Endothelial cell of umbilical vein (primary cell): ENCODE results near the gene SLC8A1. TPM values are rescaled to one million over a fixed set of nuclear protein-coding genes. Genes with fewer than 3 reads are reported as not detected.

Experiments
- BruUV-seq: library from RNA; stranded (reverse); fragments of 400-500 nt; replicated peaks from 2 replicates; lab custom pipeline; 2021; lab: Mats Ljungman, UMichigan
- CTCF ChIA-PET: fragments of 300-600, 350-600 bp; sonication (Branson Sonifier 250); formaldehyde crosslinking; loops from one replicate; lab custom pipeline; 2021; ENCODE audit warnings: antibody characterized with exemption, inconsistent platforms; lab: Charles Lee
- POLR2A ChIA-PET: fragments of 300-600, 350-600 bp; sonication (Branson Sonifier 250); formaldehyde crosslinking; loops from one replicate; lab custom pipeline; 2021; ENCODE audit warnings: antibody characterized with exemption, inconsistent platforms; lab: Charles Lee
- DNase-seq: peaks from one replicate; pipeline ENCODE4 v3.0.0-alpha.2; 2011; ENCODE audit warnings: low read depth, low spot score
- FAIRE-seq: peaks from 2 replicates; lab custom pipeline; 2011; peaks lifted over from hg19 to GRCh38; lab: Jason Lieb, UNC
- H2AFZ ChIP-seq: 2 replicates; pipeline ENCODE4 v1.6.0; 2012; ENCODE audit warnings: low read depth, low read length, control low read depth, inconsistent platforms
- H3K27ac ChIP-seq: 2 replicates; pipeline ENCODE4 v1.5.1; 2011; ENCODE audit warnings: low read depth, mild to moderate bottlenecking, control low read depth, low read length, moderate library complexity; ENCODE audit not compliant: insufficient read depth
- H3K27me3 ChIP-seq, 2 experiments: 2 replicates each; pipeline versions ENCODE4 v1.6.0 to v1.6.1; 2011; ENCODE audit warnings: low read length in 2 of 2, mixed read lengths in 1 of 2; ENCODE audit not compliant: control insufficient read depth in 2 of 2, insufficient read depth in 2 of 2
- H3K36me3 ChIP-seq, 2 experiments: 2 replicates in 1 of 2; 3 replicates in 1 of 2; pipeline ENCODE4 v1.5.1; 2011; ENCODE audit warnings: low read length in 2 of 2, mild to moderate bottlenecking in 1 of 2, moderate library complexity in 1 of 2; ENCODE audit not compliant: control insufficient read depth in 2 of 2, insufficient read depth in 2 of 2; ENCODE audit errors: extremely low read depth in 1 of 2
- H3K4me1 ChIP-seq: 3 replicates; pipeline ENCODE4 v1.5.1; 2011; ENCODE audit warnings: mild to moderate bottlenecking, low read length; ENCODE audit not compliant: control insufficient read depth, insufficient read depth; ENCODE audit errors: extremely low read depth
- H3K4me2 ChIP-seq: 2 replicates; pipeline ENCODE4 v1.6.1; 2011; ENCODE audit warnings: low read length, control low read depth, mixed read lengths; ENCODE audit not compliant: insufficient read depth
- H3K4me3 ChIP-seq, 3 experiments: fragments of 200-600 bp in 1 of 3; sonication (generic), shearing (Covaris generic) in 1 of 3; replicated peaks in 1 of 3; 2 replicates each; pipeline ENCODE4 v1.5.1; 2011 to 2016; ENCODE audit warnings: control low read depth in 3 of 3, low read length in 3 of 3, mild to moderate bottlenecking in 2 of 3, inconsistent platforms in 1 of 3, low read depth in 1 of 3, moderate library complexity in 1 of 3; ENCODE audit not compliant: insufficient read depth in 1 of 3
- H3K79me2 ChIP-seq: 2 replicates; pipeline ENCODE4 v1.6.0; 2012; ENCODE audit warnings: low read length, inconsistent platforms; ENCODE audit not compliant: control insufficient read depth, insufficient read depth
- H3K9ac ChIP-seq: replicated peaks from 2 replicates; pipeline ENCODE3; 2011; ENCODE audit warnings: low read length, control low read depth; ENCODE audit not compliant: insufficient read depth; ENCODE audit errors: extremely low read depth
- H3K9me1 ChIP-seq: replicated peaks from 3 replicates; pipeline ENCODE4 v1.6.0; 2011; ENCODE audit warnings: mild to moderate bottlenecking, low read length; ENCODE audit not compliant: control insufficient read depth, insufficient read depth; ENCODE audit errors: extremely low read depth
- H3K9me3 ChIP-seq: replicated peaks from 2 replicates; pipeline ENCODE4 v1.5.1; 2012; ENCODE audit warnings: low read length, inconsistent platforms; ENCODE audit not compliant: control insufficient read depth, insufficient read depth
- H4K20me1 ChIP-seq: replicated peaks from 2 replicates; pipeline ENCODE3; 2011; ENCODE audit warnings: mild to moderate bottlenecking, low read length; ENCODE audit not compliant: control insufficient read depth, insufficient read depth; ENCODE audit errors: extremely low read depth
- EZH2 ChIP-seq: IDR thresholded peaks from 2 replicates; pipeline ENCODE4 v1.6.1; 2012; ENCODE audit warnings: borderline replicate concordance, low read depth, mild to moderate bottlenecking, moderate library complexity, low read length, inconsistent platforms; ENCODE audit not compliant: severe bottlenecking
- FOS ChIP-seq: IDR thresholded peaks from 2 replicates; pipeline ENCODE4 v1.6.1; 2011; ENCODE audit warnings: mild to moderate bottlenecking, low read length, moderate library complexity, borderline replicate concordance; ENCODE audit not compliant: insufficient read depth
- GATA2 ChIP-seq: IDR thresholded peaks from 2 replicates; pipeline ENCODE4 v1.7.0; 2011; ENCODE audit warnings: low read depth, mild to moderate bottlenecking, moderate library complexity, mixed read lengths, low read length; ENCODE audit not compliant: insufficient read length, insufficient read depth
- JUN ChIP-seq: IDR thresholded peaks from 2 replicates; pipeline ENCODE4 v1.6.1; 2011; ENCODE audit warnings: borderline replicate concordance, low read depth; ENCODE audit not compliant: insufficient read length, insufficient read depth
- MYC ChIP-seq: IDR thresholded peaks from one replicate; pipeline ENCODE4 v1.6.1; 2011; ENCODE audit warnings: mild to moderate bottlenecking, low read depth, low read length
- POLR2A ChIP-seq: IDR thresholded peaks from 2 replicates; pipeline ENCODE4 v1.6.1; 2012; ENCODE audit warnings: low read depth, mild to moderate bottlenecking, control low read depth, low read length
- POLR2AphosphoS5 ChIP-seq: IDR thresholded peaks from 2 replicates; pipeline ENCODE4 v1.6.1; 2012; ENCODE audit warnings: low read depth, mild to moderate bottlenecking, control low read depth, low read length, moderate library complexity; ENCODE audit not compliant: insufficient read depth
- dilution Hi-C: fragments of 300-500 bp; cut with MboI; formaldehyde crosslinking; loops from one replicate; pipeline ENCODE4 v1.15.0; 2019; ENCODE audit warnings: low sequenced_read_pairs; ENCODE audit not compliant: extremely low pct_ligation_motif_present
- intact Hi-C: fragments of 100-400 bp; cut with micrococcal nuclease; formaldehyde crosslinking; loops from one replicate; pipeline ENCODE4 v1.10.0; 2022
- polyA plus RNA-seq, 4 experiments: library from polyadenylated mRNA; depleted of rRNA in 3 of 4; stranded (reverse) in 3 of 4; unstranded in 1 of 4; fragments of >200 nt; gene quantifications; 2 replicates each; pipeline versions ENCODE4 v1.2.1 to v1.2.3, GENCODE V29; 2011 to 2012; ENCODE audit warnings: missing spikeins in 1 of 4
- total RNA-seq: library from RNA; stranded (reverse); gene quantifications from 2 replicates; pipeline ENCODE4 v1.2.3, GENCODE V29; 2021
- TF ChIP-seq, protein P1 (sequence below): IDR thresholded peaks from 2 replicates; pipeline ENCODE4 v1.6.1; 2011; ENCODE audit not compliant: insufficient read depth, insufficient read length
- TF ChIP-seq, protein P2 (sequence below), 2 donors: IDR thresholded peaks; 1 replicate in 1 of 2; 2 replicates in 1 of 2; pipeline ENCODE4 v1.5.1; 2011; ENCODE audit warnings: low read length in 2 of 2, mild to moderate bottlenecking in 2 of 2, moderate library complexity in 2 of 2, control low read depth in 1 of 2, inconsistent platforms in 1 of 2, low read depth in 1 of 2; ENCODE audit not compliant: insufficient read depth in 1 of 2; ENCODE audit errors: extremely low read depth in 1 of 2

The SLC8A1 gene
- total and polyA plus RNA-seq, 2 donors (not counting 3 experiments of a cell fraction or from before 2014, with no cell fraction given) = 0.19 to 1.8 TPM

DNA sequence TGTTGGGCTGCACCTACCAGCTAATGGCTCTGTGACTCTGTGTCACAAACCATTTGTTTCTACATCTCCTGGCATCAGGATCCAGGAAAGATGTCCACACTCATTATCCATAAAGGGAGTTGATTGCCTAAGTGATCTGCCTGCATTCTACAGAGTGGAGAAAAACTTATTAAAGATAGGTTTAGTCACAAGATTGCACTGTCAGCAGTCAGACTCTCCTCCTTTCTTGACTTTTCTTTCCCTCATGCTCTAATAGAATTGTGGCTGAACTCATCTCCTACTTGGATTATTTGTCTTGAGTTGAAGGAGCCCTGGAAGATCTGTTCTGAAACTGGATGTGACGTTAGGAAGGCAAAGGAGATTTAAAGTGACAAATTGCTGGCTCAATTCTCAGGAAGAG, 152.7 kb downstream of the SLC8A1 start:
- dilution Hi-C loops (no loop called here), intact Hi-C loops (no loop called here)
- DNase-seq (no peak), FAIRE-seq (no peak)
- Histone ChIP-seq H3K4me2 (no peak overlapping the region), H3K9ac (no peak overlapping the region), H3K27me3 (no peaks in the 10 kb centered on the region), H2AFZ (no peak overlapping the region), H3K9me3 (no peaks in the 10 kb centered on the region), H3K36me3 (no peaks in the 10 kb centered on the region), H3K9me1 (no peaks in the 10 kb centered on the region), H3K27ac (no peak overlapping the region), H3K79me2 (no peaks in the 10 kb centered on the region), H3K4me1 (no peaks in the 10 kb centered on the region), H3K4me3 (no peak overlapping the region), H4K20me1 (no peaks in the 10 kb centered on the region)
- POLR2A ChIA-PET = no interaction called here
- TF ChIP-seq EZH2 (no peak), JUN (no peak), GATA2 (no peak), POLR2A (no peak), MYC (no peak), FOS (no peak), POLR2AphosphoS5 (no peak)
- TF ChIP-seq, protein P1, sequence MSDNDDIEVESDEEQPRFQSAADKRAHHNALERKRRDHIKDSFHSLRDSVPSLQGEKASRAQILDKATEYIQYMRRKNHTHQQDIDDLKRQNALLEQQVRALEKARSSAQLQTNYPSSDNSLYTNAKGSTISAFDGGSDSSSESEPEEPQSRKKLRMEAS = no peak
- TF ChIP-seq, protein P2, sequence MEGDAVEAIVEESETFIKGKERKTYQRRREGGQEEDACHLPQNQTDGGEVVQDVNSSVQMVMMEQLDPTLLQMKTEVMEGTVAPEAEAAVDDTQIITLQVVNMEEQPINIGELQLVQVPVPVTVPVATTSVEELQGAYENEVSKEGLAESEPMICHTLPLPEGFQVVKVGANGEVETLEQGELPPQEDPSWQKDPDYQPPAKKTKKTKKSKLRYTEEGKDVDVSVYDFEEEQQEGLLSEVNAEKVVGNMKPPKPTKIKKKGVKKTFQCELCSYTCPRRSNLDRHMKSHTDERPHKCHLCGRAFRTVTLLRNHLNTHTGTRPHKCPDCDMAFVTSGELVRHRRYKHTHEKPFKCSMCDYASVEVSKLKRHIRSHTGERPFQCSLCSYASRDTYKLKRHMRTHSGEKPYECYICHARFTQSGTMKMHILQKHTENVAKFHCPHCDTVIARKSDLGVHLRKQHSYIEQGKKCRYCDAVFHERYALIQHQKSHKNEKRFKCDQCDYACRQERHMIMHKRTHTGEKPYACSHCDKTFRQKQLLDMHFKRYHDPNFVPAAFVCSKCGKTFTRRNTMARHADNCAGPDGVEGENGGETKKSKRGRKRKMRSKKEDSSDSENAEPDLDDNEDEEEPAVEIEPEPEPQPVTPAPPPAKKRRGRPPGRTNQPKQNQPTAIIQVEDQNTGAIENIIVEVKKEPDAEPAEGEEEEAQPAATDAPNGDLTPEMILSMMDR (IDR thresholded peaks at IDR 0.05; ENCODE audit: extremely low read depth in 1 of 2, insufficient read depth in 1 of 2, low read depth in 1 of 2, low read length in 2 of 2) = no peak
- CTCF ChIA-PET = no interaction called here
- no TSS peak for BruUV-seq
